ENCODE results near the gene SYP.

SYP gene

DNA sequence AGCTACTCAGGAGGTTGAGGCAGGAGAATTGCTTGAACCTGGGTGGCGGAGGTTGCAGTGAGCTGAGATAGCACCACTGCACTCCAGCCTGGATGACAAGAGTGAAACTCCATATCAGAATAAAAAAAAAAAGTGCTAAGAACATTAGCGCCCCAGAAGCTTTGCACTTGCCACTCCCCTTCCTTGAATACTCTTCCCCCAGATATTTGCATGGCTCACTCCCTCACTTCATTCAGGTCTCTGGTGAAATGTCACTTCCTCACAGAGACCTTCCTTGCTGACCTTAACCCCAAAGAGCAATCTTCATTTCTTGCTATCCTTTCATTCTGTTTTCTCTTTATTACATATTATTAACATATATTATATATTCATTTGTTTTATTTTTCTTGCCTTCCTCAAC is 21.9 kb upstream of the SYP start:
- in situ Hi-C loops (cut with MboI; ENCODE audit: low sequenced_read_pairs), result no loop called here

DNA sequence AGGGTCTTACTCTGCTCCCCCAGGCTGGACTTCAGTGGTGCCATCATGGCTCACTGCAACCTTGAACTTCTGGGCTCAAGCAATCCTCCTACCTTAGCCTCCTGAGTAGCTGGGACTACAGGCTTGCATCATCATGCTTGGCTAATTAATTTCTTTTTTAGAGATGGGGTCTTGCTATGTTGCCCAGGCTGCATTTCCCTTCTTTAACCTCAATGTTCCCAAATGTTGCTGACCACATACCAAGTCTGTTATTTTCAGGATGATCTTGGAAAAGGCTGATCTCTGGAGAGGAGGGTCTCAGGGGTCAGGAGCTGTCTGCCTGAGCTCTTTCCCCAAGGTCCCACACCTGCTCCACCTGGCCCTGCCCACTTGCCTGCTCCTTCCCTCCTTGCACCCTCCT is 20.1 kb upstream of the SYP start:
- in situ Hi-C loops (cut with MboI; ENCODE audit: low sequenced_read_pairs), result no loop called here

DNA sequence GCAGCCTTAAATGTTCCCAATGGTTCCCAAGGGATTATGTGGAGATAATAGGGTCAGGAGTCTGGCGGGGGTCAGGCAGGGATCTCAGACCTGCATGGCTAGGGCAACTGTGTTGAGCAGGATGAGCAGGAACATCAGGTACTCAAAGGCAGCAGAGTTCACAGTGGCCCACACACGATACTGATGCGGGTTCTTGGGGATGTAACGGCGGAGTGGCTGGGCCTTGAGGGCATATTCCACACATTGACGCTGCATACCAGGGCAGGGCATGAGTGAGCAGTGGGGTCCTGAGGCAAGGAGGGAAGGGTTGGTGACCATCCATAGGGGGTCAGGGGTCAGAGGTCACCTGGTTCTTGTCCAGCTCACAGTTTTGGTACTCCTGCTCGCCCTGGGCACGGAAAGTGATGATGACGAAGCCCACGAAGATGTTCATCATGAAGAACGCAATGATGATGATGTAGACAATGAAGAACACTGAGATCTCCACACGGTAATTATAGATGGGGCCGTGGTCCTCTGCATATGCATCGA is 15.1 kb upstream of the SYP start:
- in situ Hi-C loops (cut with MboI; ENCODE audit: low sequenced_read_pairs), result no loop called here

DNA sequence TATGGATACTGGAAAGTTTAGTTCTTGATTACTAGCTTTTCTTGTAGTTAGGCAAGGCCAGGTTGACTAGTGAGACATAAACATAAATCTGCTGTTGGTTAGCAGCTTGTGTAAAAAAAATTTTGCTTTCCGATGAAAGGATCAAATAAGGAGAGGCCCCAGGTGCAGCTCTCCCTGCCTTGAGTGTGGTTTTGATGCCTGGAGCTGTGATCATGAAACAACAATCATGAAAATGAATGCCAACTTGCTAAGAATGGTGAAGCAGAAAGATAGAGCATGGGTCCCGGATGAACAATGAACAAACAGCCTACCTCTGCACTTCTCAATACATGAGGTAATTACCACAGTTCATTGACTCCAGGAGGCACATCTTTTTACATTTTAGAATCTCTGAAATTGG is 14.4 kb upstream of the SYP start:
- in situ Hi-C loops (cut with MboI; ENCODE audit: low sequenced_read_pairs), result no loop called here

DNA sequence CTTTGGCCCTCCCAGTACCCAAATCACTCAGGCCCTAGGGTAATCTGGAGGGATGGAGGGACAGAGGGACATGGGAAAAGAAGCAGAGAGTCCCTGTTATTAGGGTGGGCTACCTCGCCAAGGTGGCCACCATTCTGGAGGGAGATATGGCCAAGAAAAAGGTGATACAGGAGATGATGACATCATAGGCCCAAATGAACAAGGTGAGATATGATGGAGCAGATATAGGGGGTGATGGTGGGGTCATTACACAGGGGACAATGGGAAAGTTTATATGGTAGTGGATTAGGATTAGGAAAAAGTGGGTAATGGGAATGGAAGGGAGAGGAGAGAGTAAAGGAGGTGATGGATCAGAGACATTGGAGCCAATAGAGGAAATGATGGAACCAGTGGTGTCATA is 12.9 kb upstream of the SYP start:
- in situ Hi-C loops (cut with MboI; ENCODE audit: low sequenced_read_pairs), result no loop called here

DNA sequence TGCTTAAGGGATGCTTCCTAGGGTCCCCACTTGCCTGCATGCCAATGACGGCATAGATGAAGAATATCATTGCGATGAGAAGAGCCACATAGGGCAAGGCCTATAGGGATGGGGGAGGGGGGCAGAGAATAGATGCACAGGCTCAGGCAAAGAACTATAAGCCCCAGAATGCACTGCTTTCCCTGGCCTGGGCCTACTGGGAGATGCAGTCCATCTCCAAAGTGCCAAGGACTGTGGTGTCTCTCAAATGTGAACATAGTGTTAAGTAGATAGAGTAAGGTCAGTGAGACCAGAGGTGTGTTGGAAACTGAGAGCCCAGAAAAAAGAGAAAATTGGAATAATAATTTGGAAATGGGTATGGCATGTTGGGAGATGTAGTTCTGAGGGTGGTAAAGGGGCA is 12.2 kb upstream of the SYP start:
- in situ Hi-C loops (cut with MboI; ENCODE audit: low sequenced_read_pairs), result no loop called here

DNA sequence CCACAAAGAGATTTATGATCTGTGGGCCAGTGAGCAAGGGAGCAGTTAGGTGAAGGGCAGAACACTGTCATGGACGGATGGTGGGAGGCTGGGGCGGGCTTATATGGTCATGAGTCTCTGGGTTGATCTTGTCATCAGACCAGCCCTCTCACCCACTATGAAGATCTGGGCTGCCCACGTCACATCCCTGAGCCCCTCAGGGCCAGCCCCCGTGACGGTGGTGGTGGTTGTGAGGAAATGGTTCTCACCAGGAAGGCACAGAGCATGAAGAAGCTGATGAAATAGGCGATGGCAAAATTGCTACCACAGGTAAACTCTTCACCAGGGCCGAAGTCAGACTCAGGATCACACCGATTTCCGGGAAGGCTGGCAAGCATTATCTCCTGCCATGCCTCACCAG is 11.1 kb upstream of the SYP start:
- in situ Hi-C loops (cut with MboI; ENCODE audit: low sequenced_read_pairs), result no loop called here

DNA sequence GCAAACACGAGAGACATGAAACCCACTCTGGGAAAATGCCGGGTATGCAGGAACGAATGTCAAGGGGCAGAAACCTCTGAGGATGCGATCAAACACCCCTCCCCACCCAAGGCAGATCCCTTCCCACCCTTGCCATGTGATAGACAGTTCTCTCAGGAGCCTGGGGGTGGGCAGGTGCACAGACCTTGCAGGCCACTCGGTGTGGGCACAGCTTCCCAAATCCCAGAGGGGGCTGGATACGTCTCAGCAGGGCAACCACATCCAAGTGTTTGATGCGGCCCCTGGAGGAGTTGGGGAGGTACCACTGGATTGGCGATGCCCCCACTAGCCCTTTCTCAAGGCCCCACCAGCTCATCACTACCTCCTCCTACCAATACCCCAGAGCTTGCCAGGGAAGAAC is 10.4 kb upstream of the SYP start:
- in situ Hi-C loops (cut with MboI; ENCODE audit: low sequenced_read_pairs), result no loop called here

DNA sequence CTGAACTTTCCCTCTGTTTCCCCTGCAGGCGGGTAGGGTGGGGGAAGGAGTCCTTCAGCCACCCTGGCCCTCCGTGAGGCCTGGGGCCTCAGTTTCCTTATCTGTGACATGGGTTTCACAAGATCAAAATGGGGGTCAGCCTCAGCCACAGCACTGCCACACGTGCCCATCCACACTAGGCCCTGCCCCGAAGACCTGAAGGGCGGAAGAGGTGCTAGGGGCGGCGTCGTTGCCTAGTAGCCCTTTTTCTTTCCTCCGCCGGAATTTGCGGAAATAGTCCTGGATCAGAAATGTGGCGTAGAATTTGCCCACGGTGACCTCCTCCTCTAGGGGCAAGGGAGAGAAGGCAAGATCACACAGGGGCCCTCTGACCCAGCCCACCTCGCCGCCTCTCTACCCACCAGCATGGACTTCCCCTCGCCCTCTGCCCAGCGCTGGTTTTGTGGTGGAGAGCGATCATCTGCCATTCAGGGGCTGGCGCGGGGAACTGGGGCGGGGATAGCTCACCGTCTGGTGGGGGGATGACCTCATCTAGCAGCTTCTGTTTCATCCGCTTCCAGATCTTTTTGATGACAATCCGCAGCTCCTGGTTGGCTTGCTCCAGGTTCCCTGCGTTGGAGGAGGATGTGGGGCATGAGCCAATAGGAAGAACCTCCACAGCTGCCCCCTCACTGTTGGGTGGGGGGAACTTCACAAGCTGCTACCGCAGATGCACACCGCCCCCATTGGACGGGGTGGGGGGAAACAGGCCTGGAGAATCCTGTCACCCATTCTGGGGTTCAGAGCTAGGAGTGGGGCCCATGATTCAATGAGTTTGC is 9.7 kb upstream of the SYP start:
- in situ Hi-C loops (cut with MboI; ENCODE audit: low sequenced_read_pairs), result no loop called here

DNA sequence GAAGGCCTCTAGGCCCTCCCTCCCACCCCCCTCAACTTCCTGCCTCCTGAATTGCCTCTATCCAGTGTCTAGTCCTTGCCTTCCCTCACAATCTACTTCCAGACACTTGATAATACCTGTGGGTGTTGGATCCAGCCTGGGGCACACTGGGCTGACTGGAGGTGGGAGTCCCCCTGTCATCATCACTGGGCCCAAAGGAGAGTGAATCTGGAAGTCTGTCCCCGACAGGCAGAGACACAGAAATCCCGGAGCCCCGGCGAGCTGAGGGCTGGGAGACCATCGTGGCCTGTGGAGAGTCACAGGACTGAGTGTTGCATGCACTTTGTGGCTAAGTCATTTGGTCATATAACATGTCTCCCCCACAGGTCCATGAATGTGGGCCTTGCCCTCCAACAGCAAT is 8.4 kb upstream of the SYP start:
- in situ Hi-C loops (cut with MboI; ENCODE audit: low sequenced_read_pairs), result no loop called here

DNA sequence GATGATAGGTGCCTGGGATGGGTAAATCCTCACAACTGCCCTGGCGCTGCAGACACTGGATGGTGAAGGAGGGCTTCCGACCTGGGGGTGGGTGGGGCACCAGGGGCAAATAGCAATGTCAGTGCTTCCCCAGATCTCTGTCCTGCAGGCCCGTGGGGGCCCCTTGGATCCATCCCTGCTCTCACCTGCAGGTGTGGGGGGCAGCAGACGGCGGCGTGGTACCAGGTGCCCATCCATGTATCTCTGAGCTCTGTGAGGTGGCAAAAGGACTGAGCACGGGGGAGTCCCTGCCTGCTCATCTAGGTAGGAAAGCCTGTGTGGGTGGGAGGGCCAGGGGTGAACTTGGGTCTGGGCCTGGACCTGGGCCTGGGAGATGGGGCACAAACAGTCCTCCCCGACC is 6.5 kb upstream of the SYP start:
- in situ Hi-C loops (cut with MboI; ENCODE audit: low sequenced_read_pairs), result no loop called here

DNA sequence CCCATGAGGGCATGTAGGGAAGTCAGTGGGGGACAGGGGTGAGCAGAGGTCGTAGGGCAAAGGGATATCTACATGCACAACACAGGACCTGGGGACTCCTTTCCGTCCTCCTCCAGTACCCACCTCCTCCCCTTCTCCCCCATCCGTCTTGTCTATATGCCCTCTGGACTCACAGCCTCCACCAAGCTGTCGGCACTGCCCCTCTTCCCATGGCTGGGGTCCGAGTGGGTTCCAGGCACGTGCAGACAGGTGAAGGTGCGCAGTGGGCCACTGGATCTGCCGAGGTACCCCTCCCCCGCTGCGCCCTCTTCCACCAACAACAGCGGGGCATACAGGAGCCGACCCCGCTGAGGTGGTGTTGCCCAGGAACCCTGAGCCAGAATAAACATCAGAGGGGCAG is 5.5 kb upstream of the SYP start:
- in situ Hi-C loops (cut with MboI; ENCODE audit: low sequenced_read_pairs), result no loop called here

DNA sequence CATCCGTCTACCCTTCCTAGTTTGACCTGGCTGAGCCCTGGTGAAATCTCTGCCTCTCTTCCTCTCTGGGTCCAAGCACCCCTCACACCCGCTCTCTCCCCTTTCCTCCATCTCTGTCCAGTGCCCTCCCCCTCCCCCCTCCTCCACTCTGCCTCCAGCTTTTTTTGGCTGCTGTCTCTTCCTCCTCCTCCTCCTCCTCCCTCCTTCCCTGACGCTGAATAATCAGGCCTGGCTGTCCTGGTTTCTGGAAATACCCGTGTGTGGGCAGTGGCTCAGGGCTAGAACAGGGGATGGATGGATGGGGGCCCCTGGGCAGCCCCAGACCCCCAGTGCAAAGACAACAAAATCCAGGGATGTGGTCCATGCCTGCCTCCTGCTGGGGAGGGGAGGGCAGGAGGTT is 4.7 kb upstream of the SYP start:
- in situ Hi-C loops (cut with MboI; ENCODE audit: low sequenced_read_pairs), result no loop called here

DNA sequence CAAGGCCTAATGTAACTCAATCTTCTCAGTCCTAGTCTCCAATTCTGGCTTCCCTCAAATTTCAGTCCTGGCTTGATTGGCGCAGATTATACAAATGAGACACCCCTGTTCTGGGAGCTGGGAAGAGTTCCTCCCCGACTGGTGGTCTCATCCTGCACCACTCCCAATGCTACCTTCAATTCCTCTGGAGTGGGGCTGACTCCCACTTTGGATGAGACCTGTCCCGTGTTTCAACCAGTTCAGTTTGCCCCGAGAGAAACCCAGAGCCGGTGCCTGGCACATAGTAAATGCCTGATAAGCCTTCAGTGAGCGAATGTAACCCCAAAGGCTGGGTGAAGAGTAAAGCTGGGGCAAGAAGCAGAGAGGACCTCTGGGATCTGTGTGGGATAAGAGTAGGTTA is 4.0 kb upstream of the SYP start:
- in situ Hi-C loops (cut with MboI; ENCODE audit: low sequenced_read_pairs), result no loop called here

DNA sequence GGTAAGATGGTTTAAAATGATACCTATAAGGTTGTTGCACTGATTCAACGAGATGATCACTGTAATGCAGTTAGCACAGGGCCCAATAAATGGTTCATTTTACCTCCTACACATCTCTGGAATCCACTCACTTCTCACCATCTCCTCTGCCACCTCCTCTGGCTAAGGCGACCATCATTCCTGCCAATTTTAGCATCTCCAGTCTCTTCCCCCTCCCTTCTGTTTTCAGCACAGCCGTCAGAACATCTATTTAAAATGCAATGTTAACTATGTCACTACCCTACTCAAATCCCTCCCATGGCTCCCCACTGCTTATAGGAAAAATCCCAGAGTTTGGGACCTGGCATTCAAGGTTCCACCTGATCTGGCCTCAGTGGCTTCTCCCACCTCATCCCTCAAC is 3.5 kb upstream of the SYP start:
- in situ Hi-C loops (cut with MboI; ENCODE audit: low sequenced_read_pairs), result no loop called here

DNA sequence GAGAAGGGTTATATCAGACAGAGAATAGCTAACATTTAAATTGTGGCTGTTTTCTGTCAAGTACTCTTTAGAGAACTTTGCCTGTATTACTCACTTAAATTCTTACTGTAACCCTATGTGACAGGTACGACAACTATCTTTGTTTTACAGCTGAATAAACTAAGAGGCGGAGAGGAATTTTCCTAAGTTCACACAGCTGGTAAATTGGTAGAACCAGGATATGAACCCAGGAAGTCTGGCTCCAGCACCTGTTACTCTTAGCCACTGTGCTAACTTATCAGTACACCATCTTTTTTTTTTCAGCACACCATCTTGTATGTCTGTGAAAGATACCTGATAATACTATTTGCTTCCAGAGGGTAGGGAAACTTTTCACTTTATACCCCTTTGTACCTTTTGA is 2.0 kb upstream of the SYP start:
- in situ Hi-C loops (cut with MboI; ENCODE audit: low sequenced_read_pairs), result no loop called here

DNA sequence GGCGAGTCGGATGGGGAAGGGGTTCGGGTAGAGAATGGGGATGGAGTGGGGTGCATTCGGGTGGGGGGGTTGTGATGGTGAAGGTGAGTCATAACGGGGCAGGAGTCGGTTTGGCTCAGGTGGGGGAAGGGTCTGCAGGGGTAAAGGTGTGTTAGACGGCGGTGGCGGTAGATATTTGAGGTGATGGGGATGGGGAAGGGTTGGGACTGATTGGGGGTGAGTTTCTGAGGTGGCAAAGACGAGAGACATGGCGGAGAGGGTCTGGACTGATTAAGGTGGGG is 738 bp downstream of the SYP start:
- in situ Hi-C loops (cut with MboI; ENCODE audit: low sequenced_read_pairs), result no loop called here

DNA sequence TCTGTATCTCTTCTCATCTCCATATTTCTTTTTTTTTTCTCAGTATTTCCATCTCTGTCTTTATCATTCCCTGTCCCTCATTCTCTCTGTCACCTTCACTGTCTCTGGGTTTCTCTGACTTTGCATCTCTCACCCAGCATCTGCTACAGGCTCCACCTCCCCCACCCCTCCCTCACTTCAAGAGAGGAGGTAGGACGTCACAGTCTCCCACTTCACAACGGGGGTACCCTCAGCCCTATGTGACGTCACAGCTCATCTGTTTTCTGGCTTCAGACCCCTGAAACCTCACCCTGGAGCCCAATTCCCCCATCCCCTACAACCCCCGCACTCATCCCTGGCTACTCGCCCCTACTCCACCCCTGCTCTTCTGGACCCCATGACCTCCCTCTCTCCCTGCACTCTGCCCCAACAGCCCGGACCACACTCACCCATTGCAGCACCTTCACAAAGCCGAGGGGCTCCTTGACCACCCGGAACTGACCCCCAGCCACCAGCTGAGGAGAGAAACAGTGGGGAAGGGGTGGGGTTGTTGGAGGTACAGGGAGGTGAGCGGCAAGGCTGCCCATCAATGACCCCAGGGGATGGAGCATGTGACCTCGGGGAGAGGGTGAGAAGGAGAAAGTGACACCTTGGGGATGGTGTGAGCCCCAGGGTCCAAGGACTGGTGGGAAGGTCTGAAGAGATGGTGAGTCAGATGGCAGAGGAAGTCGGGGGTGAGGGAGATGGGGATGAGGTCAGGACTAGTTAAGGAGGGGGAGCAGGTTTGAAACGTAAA is 1.3 kb downstream of the SYP start:
- in situ Hi-C loops (cut with MboI; ENCODE audit: low sequenced_read_pairs), result no loop called here

DNA sequence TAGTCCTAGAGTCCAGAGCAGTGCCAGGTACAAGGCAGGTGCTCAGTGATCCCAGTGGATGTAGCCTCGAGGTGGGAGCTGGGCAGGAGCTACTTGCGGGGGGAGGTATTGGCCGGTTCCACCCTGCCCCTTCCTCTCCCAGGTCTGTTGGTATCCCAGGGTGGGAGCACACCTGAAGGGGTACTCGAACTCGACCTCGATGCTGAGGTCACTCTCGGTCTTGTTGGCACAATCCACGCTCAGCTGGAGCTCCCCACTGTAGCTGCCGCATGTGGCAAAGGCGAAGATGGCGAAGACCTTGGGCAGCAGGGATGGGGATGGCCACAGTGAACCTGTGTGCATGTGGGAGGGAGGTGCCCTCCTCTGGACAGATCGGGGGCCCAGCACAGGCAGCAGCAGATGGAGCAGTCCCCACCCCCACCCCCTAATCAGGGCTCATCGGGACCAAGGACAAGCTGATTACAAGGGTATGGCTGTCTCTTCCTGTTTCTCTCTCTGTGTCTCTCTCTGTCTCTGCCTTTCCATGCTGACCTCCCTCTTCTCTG is 2.4 kb downstream of the SYP start:
- in situ Hi-C loops (cut with MboI; ENCODE audit: low sequenced_read_pairs), result no loop called here

DNA sequence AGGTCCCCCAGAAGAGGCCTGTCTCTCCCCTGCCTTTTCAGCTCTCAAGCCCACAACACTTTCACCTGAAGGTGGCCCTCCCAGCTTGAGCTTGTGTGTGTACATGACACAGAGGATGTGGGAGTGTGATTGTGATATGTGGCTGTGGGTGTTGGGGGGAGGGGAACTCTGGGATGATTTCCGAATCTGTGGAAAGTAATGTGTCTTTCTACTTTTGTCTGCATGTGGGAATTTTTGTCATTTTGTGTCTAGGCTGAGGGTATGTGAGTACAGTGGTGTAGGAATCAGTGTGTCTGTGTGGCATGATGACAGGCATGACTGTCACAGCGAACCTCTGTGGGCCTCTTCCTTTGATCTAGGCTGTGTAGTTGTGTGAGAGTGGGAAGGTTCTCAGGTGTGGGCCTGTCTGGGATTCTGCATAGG is 6.4 kb downstream of the SYP start:
- in situ Hi-C loops (cut with MboI; ENCODE audit: low sequenced_read_pairs), result no loop called here

DNA sequence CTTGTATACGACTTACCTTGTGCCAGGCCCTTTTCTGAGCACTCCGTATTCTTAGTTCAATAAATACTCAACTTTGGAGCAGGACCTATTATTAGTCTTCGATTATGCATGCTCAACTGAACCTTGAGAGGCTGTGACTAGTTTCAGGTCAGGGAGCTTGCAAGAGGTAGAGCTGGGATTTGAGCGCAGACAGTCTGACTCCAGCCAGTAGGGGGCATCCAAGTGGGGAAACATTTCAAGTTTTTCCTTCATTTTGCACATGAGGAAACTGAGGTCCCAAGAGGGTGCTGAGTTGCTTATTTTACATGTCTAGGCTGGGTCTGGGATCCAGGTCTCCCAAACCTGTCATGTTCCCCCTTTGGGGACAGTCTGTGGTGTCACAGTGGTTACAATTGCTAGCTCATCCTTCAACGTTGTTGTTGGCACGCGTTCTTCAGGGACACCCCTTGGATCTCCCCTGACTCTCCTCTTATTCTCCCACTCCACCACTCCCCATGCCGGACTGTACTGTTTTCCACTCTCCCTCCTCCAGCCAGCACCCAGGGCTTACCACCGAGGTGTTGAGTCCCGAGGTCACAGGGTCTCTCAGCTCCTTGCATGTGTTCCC is 7.2 kb downstream of the SYP start:
- in situ Hi-C loops (cut with MboI; ENCODE audit: low sequenced_read_pairs), result no loop called here

DNA sequence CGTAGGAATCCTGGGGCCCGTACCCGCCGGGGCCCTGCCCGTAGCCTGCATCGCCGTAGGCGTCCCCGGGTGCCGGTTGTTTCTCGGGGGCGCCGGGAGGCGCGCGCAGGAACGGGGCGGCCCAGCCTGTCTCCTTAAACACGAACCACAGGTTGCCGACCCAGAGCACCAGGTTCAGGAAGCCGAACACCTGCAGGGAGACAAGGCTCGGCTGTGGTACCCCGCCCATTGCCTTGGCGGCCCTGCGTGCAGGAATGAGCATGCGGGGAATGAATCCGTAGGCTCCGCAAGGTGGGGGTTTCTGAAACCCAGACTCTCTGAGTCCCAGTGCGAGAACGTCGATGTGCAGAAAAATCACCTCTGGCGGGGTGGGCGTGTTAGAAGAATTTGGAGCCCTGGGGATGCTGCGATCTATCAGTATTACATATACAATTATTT is 8.4 kb downstream of the SYP start:
- in situ Hi-C loops (cut with MboI; ENCODE audit: low sequenced_read_pairs), result no loop called here
